ENCODE results near the gene TMEM141. TPM values are rescaled to one million over a fixed set of nuclear protein-coding genes. Genes with fewer than 3 reads are reported as not detected.
"Not testable (repeated sequence)": the region's sequence is repeated elsewhere in the genome, so short reads cannot be mapped to it uniquely, and the experiment has no call there.

Gene TMEM141
- total RNA-seq, 1 experiment from 2014 or later, result 74.4 TPM

DNA sequence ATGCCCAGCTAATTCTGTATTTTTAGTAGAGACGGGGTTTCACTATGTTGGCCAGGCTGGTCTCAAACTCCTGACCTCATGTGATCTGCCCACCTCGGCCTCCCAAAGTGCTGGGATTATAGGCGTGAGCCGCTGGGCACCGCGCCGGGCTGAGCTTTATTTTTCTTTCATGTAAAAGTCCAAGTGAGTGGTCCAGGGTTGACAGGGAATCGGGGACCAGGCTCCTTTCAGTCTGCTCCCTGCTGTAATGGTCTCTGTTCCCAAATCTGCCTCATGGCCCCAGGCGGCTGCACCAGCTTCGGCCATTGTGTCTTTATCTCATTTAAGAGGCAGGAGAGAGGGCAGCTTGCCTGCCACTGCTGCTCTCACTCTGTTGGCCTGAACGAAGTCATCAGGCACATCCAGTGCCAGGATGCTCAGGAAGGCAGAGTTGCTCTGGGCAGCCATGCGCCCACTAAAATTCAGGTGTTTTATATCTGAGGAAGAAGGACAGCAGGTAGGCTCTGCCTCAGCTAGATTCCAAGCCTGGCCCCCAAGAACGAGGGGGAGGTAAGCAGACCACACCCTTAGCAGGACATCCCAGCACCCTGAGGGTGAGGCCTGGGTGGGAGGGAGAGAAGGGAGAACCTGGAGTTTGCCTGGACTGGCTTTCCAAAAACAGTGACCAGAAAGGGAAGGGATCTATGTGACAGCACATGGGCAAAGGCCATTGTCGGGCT is 3.3 kb downstream of the TMEM141 start:
- DNase-seq (ENCODE audit: low spot score), result no peak

GRCh38 chr9:136795000-136795348 is 3.8 kb downstream of the TMEM141 start:
- DNase-seq (ENCODE audit: low spot score), result no peak

DNA sequence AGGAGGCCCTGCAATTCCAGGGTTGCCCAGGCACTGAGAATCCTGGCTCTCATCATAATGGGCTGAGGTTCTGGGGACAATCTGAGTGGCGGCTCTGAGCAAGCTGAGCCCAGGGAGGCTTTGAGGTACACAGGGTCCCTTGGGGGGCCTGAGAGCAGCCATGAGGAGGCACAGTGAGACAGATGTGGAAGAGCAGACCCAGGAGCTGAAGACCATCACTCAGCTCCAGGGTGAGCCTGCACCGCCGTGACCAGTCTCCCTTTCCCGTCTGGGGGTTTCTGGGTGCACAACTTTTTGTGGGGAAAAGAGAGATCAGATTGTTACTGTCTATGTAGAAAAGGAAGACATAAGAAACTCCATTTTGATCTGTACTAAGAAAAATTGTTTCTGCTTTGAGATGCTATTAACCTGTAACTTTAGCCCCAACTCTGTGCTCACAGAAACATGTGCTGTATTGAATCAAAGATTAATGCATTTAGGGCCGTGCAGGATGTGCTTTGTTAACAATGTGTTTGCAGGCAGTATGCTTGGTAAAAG is 5.2 kb downstream of the TMEM141 start, which contains the start of gene CCDC183:
TSS of gene CCDC183 (plus strand) at position 101 of the 537 bp plus-strand sequence. CDS start at position 161, 60 bp downstream.
- DNase-seq (ENCODE audit: low spot score), result no peak

- DNase-seq (ENCODE audit: low spot score), result not testable (repeated sequence)
These were observed 5.7 kb downstream of the TMEM141 start for GRCh38 chr9:136796775-136797347.

DNA sequence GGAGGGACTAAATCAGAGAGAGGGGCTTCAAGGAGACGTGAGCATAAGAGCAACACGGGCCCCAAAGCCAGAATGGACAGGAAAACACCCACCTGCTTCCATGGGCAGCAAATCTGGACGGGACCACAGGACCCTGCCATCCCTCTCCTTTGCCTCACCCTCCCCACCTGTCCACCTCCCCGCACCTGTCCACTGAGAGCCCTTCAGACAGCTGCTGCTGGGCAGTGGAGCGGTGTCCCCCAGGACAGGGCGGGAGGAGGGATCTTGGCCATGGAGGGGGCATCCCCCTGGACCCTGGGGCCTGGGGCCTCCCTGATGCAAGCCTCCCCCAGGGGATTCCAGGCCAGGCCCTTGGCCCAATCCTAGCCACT is 7.5 kb downstream of the TMEM141 start:
- DNase-seq (ENCODE audit: low spot score), result no peak

DNA sequence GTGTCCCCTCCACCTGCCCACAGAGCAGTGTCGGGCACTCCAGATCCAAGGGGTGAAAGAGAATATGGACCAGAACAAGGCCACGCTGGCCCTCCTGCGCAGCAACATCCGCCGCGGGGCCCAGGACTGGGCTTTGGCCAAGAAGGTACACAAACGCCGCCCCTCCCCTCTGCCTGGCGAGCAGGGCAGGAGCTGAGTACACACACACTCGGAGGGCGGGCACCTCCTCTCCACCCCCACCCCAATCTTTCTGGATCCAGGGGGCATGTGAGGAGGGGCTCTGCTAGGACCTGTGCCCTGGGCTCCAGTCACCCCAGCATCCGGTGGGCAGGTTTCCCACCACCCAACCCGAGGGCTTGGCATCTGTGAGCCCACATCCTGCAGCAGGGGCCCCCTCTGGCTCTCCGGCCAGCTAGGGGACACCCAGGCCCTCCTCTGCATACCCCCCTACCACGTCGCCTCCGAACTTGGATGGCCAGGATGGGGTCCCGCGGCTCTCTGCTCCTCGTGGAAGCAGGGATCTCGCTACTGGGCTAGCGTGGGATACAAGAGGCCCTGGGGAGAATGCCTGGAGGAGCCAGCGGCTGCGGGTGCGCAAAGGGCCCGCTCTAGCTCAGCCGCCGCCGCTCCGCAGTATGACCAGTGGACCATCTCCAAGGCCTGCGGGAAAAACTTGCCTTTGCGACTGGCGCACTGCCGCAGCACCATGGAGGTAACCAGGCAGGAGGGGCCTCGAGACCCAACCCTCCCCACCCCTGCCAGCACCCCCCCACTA is 8.1 kb downstream of the TMEM141 start:
- DNase-seq (ENCODE audit: low spot score), result no peak

DNA sequence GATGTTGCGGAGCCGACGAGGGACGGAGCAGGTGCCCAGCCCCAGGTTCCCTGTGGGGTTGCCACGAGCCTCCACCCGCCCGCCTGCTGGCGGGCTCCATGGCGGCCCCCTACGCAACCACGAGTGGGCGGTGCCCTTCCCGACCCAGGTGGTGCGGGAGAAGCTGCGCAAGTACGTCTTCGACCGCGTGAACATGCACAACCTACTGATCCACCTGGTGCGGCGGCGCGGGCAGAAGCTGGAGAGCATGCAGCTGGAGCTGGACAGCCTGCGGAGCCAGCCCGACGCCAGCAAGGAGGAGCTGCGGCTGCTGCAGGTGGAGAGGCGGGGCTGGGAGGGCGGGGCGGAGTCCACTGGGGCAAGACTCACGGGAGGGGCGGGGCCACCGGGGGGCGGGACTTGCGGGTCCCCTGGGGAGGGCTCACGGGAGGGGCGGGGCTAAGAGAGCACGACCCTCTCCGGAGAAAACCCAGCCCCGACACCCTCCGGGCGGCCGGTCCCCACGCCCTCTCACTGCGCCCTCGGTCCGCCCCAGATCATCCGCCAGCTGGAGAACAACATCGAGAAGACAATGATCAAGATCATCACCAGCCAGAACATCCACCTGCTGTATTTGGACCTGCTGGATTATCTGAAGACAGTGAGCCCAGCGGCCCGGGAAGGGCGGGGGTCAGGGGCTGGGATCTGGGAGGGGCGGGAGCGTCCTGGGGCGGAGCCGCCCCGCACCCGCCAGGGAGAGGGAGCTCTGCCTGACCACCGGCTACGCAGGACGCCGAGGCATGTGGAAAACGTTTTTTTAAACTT is 8.9 kb downstream of the TMEM141 start:
- DNase-seq (ENCODE audit: low spot score), result peak; percentile 77

DNA sequence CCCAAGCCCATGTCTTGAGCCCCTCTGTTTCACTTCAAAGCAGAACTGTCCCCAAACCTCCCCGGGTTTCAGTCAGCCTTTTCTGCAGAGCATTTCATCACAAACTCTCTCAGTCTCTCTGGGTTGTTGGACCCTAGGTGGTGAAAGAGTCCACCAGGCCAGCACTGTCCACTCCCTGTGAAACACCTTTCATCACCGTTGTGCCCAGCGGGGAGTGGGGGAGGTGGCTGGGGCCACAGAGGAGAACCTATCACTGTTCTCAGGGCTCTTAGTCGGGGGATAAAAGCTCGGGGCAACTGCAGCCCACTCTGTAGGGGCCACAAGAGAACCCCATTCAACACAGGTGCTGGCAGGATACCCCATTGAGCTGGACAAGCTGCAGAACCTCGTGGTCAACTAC is 11.2 kb downstream of the TMEM141 start:
- no peak for DNase-seq (ENCODE audit: low spot score)

DNA sequence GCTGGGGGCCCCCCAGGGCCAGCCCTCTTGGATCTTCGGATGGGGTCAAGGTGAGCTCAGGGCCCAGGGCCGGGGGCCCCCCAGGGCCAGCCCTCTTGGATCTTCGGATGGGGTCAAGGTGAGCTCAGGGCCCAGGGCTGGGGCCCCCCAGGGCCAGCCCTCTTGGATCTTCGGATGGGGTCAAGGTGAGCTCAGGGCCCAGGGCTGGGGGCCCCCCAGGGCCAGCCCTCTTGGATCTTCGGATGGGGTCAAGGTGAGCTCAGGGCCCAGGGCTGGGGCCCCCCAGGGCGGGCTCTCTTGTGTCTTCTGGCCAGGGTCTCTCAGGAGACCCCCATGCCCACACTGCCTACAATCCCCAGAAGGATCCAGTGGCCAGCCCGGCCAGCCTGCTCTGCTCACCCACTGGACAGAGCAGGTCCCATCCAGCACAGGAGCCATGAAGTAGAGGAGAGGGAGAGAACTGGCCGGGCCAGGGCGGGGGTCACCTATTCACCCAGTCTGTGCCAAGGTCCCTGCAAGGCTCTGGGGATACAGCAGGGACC is 11.9 kb downstream of the TMEM141 start:
- not testable (repeated sequence) for DNase-seq (ENCODE audit: low spot score)

DNA sequence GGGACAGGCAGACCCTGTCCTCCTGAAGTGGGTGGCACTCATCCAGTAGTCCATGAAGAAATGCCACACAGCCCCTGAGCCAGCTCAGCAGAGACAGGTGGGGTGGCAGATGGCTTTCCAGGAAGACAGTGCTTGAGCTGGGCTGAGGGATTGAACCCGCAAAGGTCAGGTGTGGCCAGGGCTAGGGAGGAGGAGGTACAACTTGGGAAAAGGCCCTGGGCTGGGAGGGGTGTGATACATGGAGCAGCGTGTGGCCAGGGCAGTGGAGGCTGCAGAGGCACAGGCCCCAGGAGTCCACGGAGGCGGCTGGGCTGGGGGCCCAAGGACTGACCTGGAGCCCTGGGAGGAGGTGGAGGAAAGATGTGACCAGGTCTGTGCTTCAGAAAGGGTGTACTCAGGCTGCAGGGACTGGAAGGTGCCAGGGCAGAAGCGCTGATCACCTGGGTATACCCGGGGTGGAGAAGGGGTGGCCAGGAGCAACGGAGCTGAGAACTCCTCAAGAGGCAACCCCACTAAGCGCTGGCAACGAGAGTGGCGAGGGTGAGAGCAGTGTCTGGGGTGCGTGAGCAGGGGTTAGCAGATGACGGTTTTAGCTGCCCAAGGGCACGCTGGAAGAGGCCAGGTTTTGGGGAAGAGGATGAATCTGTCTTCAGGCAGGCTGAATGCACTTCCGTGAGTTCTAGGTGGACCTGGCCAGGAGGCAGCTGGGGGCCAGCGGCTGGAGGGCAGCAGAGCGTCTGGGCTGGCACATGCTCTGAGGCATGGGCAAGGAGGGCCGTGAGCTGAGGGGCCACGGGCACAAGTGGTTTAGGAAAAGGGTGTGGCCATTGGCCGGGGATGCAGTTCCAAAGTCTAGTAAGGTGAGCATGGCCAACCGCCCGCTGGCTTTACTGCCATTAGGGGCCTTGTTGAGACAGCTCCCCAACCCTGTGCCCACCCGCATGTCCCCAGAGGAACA is 12.7 kb downstream of the TMEM141 start:
- DNase-seq (ENCODE audit: low spot score), result no peak

- no peak for DNase-seq (ENCODE audit: low spot score)
These were observed 13.5 kb downstream of the TMEM141 start for GRCh38 chr9:136804509-136805206.

GRCh38 chr9:136805207-136805740 is 14.1 kb downstream of the TMEM141 start:
- DNase-seq (ENCODE audit: low spot score), result no peak

GRCh38 chr9:136806067-136806466 is 14.9 kb downstream of the TMEM141 start:
- DNase-seq (ENCODE audit: low spot score), result no peak

GRCh38 chr9:136806631-136807201 is 15.6 kb downstream of the TMEM141 start:
- no peak for DNase-seq (ENCODE audit: low spot score)

DNA sequence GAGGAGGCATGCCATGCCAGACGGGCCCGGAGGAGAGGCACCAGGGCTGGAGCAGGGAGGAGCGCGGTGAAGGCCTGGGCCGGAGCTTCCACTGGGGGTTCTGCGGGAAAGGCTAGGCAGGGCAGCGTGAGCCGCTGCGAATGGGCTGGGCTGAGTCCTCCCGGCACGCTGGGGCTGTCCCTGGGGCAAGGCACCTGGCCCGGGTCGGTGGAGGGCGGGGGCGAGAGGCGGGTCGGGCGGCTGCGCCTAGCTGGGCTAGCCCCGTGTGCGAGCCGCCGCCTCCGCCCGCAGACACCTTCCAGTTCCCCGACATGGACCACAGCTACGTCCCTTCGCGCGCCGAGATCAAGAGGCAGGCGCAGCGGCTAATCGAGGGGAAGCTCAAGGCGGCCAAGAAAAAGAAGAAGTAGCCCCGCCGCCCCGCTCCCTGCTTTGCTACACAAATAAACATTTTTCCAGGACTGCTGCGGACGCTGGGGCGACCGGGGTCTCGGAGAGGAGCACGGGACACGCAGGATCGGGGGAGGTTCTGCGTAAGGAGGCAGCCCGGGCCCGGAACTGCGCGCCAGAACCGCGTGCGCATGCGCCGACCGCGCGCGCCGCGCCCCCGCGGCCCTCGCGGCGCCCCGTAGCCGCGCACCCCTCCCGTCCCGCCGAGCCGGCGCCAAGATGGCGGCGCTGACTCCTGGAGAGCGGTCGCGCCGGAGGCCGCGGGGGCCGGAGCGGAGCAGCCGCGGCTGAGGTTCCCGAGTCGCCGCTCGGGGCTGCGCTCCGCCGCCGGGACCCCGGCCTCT is 16.3 kb downstream of the TMEM141 start, which contains the start of gene RABL6:
TSS of gene RABL6 (plus strand) at position 668 of the 794 bp plus-strand sequence. CDS start 249 bp downstream, outside the sequence.
- peak; percentile 60 for DNase-seq (ENCODE audit: low spot score)

DNA sequence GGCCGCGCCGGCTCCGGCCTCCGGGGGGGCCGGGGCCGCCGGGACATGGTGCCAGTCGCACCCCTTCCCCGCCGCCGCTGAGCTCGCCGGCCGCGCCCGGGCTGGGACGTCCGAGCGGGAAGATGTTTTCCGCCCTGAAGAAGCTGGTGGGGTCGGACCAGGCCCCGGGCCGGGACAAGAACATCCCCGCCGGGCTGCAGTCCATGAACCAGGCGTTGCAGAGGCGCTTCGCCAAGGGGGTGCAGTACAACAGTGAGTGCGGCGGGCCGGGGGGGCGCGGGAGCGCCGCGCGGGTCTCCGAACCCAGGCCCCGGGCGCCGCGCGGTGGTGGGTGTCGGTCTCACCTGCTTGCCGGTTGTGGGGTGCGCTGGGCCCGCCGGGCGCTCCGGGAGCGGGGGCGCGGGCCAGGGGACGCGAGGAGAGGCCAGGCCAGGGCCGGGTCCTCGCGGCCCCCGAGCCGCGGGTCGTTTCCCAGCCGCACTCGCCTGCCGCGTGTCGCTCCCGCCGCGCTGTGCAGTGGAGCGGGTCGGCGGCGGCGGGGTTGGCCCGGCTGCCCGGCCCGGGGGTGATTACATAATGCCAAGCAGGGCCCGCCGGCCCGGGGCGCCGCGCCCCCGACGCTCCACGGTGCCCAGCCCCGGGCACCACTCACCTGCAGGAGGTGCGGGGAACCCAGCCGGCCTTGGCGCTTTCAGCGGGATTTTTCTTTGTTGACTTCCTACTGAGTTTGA is 17.1 kb downstream of the TMEM141 start:
- DNase-seq (ENCODE audit: low spot score), result no peak

GRCh38 chr9:136808806-136809158 is 17.6 kb downstream of the TMEM141 start:
- DNase-seq (ENCODE audit: low spot score), result no peak
